ENCODE results near the gene OGN. TPM values are rescaled to one million over a fixed set of nuclear protein-coding genes. Genes with fewer than 3 reads are reported as not detected.

OGN gene
- total RNA-seq, 1 experiment from 2014 or later, result 0.95 TPM

DNA sequence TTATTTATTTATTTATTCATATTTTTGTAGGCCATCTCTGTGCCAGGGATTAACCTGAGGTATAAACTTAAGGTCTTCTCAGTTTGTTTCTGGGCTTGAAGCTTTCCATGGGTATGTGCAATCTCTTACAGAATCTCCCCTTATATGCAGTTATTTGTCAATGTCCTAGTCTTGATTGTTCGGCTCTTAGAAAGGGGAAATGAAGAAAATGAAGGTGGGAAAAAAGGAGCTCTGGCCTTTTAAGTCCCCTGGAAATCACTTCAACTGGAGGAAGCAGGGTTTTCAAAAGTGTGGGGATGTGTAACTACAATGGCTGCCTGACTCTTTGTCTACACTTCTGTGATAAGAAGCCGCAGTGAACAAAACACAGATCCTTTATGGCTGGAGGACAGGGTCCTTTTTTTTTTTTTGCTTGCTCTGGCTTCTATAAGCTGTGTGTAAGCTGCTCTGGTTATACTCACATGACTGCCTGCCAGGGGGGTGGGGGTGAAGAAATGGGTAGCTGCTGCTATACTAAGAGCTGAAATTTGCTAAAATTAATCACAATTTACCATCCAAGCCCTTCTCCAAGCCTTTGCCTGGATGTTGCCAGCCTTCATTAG lies 44.9 kb downstream of the OGN start:
- Histone ChIP-seq H3K9me3 (ENCODE audit: low read depth, low read length, poor library complexity, severe bottlenecking) (peaks cover 3% of the 10 kb centered on the region), H3K27me3 (replicated peaks; ENCODE audit: insufficient read depth, low read depth, low read length, poor library complexity) (no peaks in the 10 kb centered on the region), H3K27ac (ENCODE audit: low read depth, low read length, poor library complexity, severe bottlenecking) (no peak overlapping the region), H3K4me3 (ENCODE audit: low read depth, low read length, poor library complexity, severe bottlenecking) (no peak overlapping the region), H3K4me1 (ENCODE audit: insufficient read depth, low read length, poor library complexity, severe bottlenecking) (no peaks in the 10 kb centered on the region), H3K36me3 (ENCODE audit: insufficient read depth, low read length, poor library complexity, severe bottlenecking) (no peaks in the 10 kb centered on the region)
- no peak for TF ChIP-seq EZH2 (IDR thresholded peaks at IDR 0.05; ENCODE audit: borderline replicate concordance, low read depth, low read length, poor library complexity, severe bottlenecking)
- TF ChIP-seq, protein P1, sequence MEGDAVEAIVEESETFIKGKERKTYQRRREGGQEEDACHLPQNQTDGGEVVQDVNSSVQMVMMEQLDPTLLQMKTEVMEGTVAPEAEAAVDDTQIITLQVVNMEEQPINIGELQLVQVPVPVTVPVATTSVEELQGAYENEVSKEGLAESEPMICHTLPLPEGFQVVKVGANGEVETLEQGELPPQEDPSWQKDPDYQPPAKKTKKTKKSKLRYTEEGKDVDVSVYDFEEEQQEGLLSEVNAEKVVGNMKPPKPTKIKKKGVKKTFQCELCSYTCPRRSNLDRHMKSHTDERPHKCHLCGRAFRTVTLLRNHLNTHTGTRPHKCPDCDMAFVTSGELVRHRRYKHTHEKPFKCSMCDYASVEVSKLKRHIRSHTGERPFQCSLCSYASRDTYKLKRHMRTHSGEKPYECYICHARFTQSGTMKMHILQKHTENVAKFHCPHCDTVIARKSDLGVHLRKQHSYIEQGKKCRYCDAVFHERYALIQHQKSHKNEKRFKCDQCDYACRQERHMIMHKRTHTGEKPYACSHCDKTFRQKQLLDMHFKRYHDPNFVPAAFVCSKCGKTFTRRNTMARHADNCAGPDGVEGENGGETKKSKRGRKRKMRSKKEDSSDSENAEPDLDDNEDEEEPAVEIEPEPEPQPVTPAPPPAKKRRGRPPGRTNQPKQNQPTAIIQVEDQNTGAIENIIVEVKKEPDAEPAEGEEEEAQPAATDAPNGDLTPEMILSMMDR (conservative IDR thresholded peaks at IDR 0.05; ENCODE audit: low read depth, low read length), result no peak
- ChIA-PET POLR2A (ENCODE audit: low non-redundant PET) (no interaction called here), CTCF (no interaction called here)
- intact Hi-C loops (cut with micrococcal nuclease; ENCODE audit: unreplicated experiment), result no loop called here
- BruUV-seq (replicated peaks), result no TSS peak
- no peak for DNase-seq (ENCODE audit: low spot score)

DNA sequence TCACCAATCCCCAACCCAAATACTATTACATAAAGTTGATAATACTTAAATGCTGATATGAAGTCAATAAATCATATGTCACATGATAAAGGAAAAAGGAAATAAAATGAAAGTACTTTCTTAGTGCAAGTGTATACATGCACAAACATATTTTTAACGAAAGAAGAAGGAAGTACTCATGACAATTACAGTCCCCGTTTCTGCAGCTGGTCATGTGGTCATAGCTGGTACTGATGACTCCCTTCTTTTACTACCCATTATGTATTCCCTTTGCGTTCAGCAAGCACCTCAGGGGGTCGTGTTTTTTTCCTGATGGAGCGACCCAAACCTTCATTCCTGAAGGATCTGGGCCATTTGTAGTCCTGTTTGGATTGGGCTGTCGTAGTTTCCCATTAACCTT lies 51.3 kb downstream of the OGN start:
- H3K27ac ChIP-seq (ENCODE audit: low read depth, low read length, poor library complexity, severe bottlenecking), result no peak overlapping the region
- POLR2A ChIA-PET (ENCODE audit: low non-redundant PET), result no interaction called here
- CTCF ChIA-PET, result no interaction called here
- no TSS peak for BruUV-seq (replicated peaks)
- peaks cover 5% of the 10 kb centered on the region for H3K36me3 ChIP-seq (ENCODE audit: insufficient read depth, low read length, poor library complexity, severe bottlenecking)
- intact Hi-C loops (cut with micrococcal nuclease; ENCODE audit: unreplicated experiment), result no loop called here
- TF ChIP-seq, protein P1 (conservative IDR thresholded peaks at IDR 0.05; ENCODE audit: low read depth, low read length), result no peak
- no peak for TF ChIP-seq EZH2 (IDR thresholded peaks at IDR 0.05; ENCODE audit: borderline replicate concordance, low read depth, low read length, poor library complexity, severe bottlenecking)
- no peak overlapping the region for H3K4me3 ChIP-seq (ENCODE audit: low read depth, low read length, poor library complexity, severe bottlenecking)
- DNase-seq (ENCODE audit: low spot score), result no peak
- H3K27me3 ChIP-seq (replicated peaks; ENCODE audit: insufficient read depth, low read depth, low read length, poor library complexity), result no peaks in the 10 kb centered on the region
- H3K9me3 ChIP-seq (ENCODE audit: low read depth, low read length, poor library complexity, severe bottlenecking), result peaks cover 3% of the 10 kb centered on the region
- H3K4me1 ChIP-seq (ENCODE audit: insufficient read depth, low read length, poor library complexity, severe bottlenecking), result peaks cover 14% of the 10 kb centered on the region

DNA sequence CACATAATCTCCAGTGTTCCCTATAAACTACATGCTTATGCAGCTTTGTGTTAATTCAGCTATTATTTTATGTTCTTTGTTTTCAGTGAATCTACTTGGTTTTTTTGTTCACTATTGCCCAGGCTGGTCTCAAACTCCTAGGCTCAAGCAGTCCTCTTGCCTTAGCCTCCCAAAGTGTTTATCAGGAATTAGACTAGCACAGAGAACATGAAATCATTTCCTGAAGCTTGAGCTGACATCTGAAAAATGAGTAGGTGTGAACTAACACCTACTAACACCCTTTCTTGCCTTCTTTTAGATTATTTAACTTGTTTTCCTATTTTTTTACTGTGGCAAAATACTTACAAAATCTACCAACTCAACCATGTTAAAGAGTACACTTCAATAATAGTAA lies 53.6 kb downstream of the OGN start:
- Histone ChIP-seq H3K27me3 (replicated peaks; ENCODE audit: insufficient read depth, low read depth, low read length, poor library complexity) (no peaks in the 10 kb centered on the region), H3K27ac (ENCODE audit: low read depth, low read length, poor library complexity, severe bottlenecking) (peak overlapping the region; percentile 8), H3K9me3 (ENCODE audit: low read depth, low read length, poor library complexity, severe bottlenecking) (no peaks in the 10 kb centered on the region), H3K36me3 (ENCODE audit: insufficient read depth, low read length, poor library complexity, severe bottlenecking) (peaks cover 5% of the 10 kb centered on the region), H3K4me3 (ENCODE audit: low read depth, low read length, poor library complexity, severe bottlenecking) (no peak overlapping the region), H3K4me1 (ENCODE audit: insufficient read depth, low read length, poor library complexity, severe bottlenecking) (peaks cover 14% of the 10 kb centered on the region)
- BruUV-seq (replicated peaks), result no TSS peak
- POLR2A ChIA-PET (ENCODE audit: low non-redundant PET), result no interaction called here
- intact Hi-C loops (cut with micrococcal nuclease; ENCODE audit: unreplicated experiment), result no loop called here
- CTCF ChIA-PET, result no interaction called here
- TF ChIP-seq EZH2 (IDR thresholded peaks at IDR 0.05; ENCODE audit: borderline replicate concordance, low read depth, low read length, poor library complexity, severe bottlenecking), result no peak
- TF ChIP-seq, protein P1 (conservative IDR thresholded peaks at IDR 0.05; ENCODE audit: low read depth, low read length), result no peak
- DNase-seq (ENCODE audit: low spot score), result no peak
